CD14-positive monocyte (primary cell): ENCODE results near the gene ACTRT2. TPM values are rescaled to one million over a fixed set of nuclear protein-coding genes. Genes with fewer than 3 reads are reported as not detected.

Experiments
- DNase-seq, 3 donors: peaks; one replicate each; pipeline ENCODE4 v3.0.0-alpha.2; 2011 to 2022
- H2AFZ ChIP-seq: 2 replicates; pipeline ENCODE4 v1.6.0; 2012; ENCODE audit warnings: mild to moderate bottlenecking, low read depth, low read length, inconsistent platforms; ENCODE audit not compliant: insufficient read depth, poor library complexity, severe bottlenecking
- H3K27ac ChIP-seq, 2 donors: 1 replicate in 1 of 2; 2 replicates in 1 of 2; pipeline ENCODE4 v1.5.1; 2012 to 2013; ENCODE audit warnings: low read length in 2 of 2, control low read depth in 1 of 2, inconsistent platforms in 1 of 2, low read depth in 1 of 2, mild to moderate bottlenecking in 1 of 2
- H3K27me3 ChIP-seq, 2 donors: one replicate each; pipeline versions ENCODE4 v1.6.0 to v1.6.1; 2011 to 2013; ENCODE audit warnings: low read length in 2 of 2; ENCODE audit not compliant: control insufficient read depth in 2 of 2, insufficient read depth in 2 of 2
- H3K36me3 ChIP-seq, 2 donors: replicated peaks in 1 of 2; 1 replicate in 1 of 2; 2 replicates in 1 of 2; pipeline versions ENCODE4 v1.5.1 to v1.6.1; 2012 to 2013; ENCODE audit warnings: low read length in 2 of 2, control low read depth in 1 of 2, inconsistent platforms in 1 of 2, mild to moderate bottlenecking in 1 of 2; ENCODE audit not compliant: insufficient read depth in 2 of 2, control insufficient read depth in 1 of 2
- H3K4me1 ChIP-seq, 2 donors: 1 replicate in 1 of 2; 2 replicates in 1 of 2; pipeline versions ENCODE4 v1.5.1 to v1.6.1; 2012 to 2013; ENCODE audit warnings: low read length in 2 of 2, control low read depth in 1 of 2, inconsistent platforms in 1 of 2, mild to moderate bottlenecking in 1 of 2, moderate library complexity in 1 of 2; ENCODE audit not compliant: insufficient read depth in 2 of 2, control insufficient read depth in 1 of 2
- H3K4me2 ChIP-seq: replicated peaks from 2 replicates; pipeline ENCODE3; 2012; ENCODE audit warnings: low read length, moderate library complexity, mild to moderate bottlenecking; ENCODE audit not compliant: poor library complexity, severe bottlenecking; ENCODE audit errors: extremely low read depth
- H3K4me3 ChIP-seq, 3 experiments: fragments of 200-600 bp in 1 of 3; sonication (generic) in 1 of 3; replicated peaks in 1 of 3; 1 replicate in 2 of 3; 2 replicates in 1 of 3; pipeline ENCODE4 v1.5.1; 2011 to 2013; ENCODE audit warnings: low read length in 3 of 3, mild to moderate bottlenecking in 3 of 3, control low read depth in 2 of 3, low read depth in 2 of 3, inconsistent platforms in 1 of 3, moderate library complexity in 1 of 3
- H3K79me2 ChIP-seq: 2 replicates; pipeline ENCODE4 v1.6.0; 2012; ENCODE audit warnings: mild to moderate bottlenecking, control low read depth, inconsistent platforms, low read length, moderate library complexity; ENCODE audit not compliant: insufficient read depth
- H3K9ac ChIP-seq: 2 replicates; pipeline ENCODE4 v1.6.0; 2017; ENCODE audit warnings: low read length, mild to moderate bottlenecking; ENCODE audit not compliant: insufficient read depth, poor library complexity, severe bottlenecking
- H3K9me3 ChIP-seq, 2 donors: replicated peaks in 1 of 2; 1 replicate in 1 of 2; 2 replicates in 1 of 2; pipeline versions ENCODE4 v1.5.1 to v1.6.1; 2012 to 2013; ENCODE audit warnings: low read length in 2 of 2, control low read depth in 1 of 2; ENCODE audit not compliant: control insufficient read depth in 1 of 2, insufficient read depth in 1 of 2
- H4K20me1 ChIP-seq: 2 replicates; pipeline ENCODE4 v1.6.0; 2012; ENCODE audit warnings: mild to moderate bottlenecking, low read length, control low read depth, moderate library complexity; ENCODE audit not compliant: insufficient read depth
- H3K27ac Mint-ChIP-seq, 7 donors: one replicate each; pipeline ENCODE4 v1.8.0; 2020; ENCODE audit warnings: mild to moderate bottlenecking in 7 of 7, mixed read lengths in 7 of 7, moderate library complexity in 6 of 7, inconsistent platforms in 2 of 7
- H3K27me3 Mint-ChIP-seq, 3 donors: one replicate each; pipeline ENCODE4 v1.8.0; 2021 to 2022; ENCODE audit warnings: low read depth in 3 of 3, mild to moderate bottlenecking in 3 of 3, mixed read lengths in 3 of 3, moderate library complexity in 3 of 3, inconsistent platforms in 1 of 3
- H3K36me3 Mint-ChIP-seq, 2 donors: one replicate each; pipeline ENCODE4 v1.8.0; 2020; ENCODE audit warnings: mixed read lengths in 2 of 2, inconsistent platforms in 1 of 2, mild to moderate bottlenecking in 1 of 2
- H3K4me1 Mint-ChIP-seq: one replicate; pipeline ENCODE4 v1.8.0; 2020; ENCODE audit warnings: mild to moderate bottlenecking, mixed read lengths
- H3K4me3 Mint-ChIP-seq, 2 donors: one replicate each; pipeline ENCODE4 v1.8.0; 2020; ENCODE audit warnings: mild to moderate bottlenecking in 2 of 2, mixed read lengths in 2 of 2, moderate library complexity in 1 of 2
- H3K9me3 Mint-ChIP-seq, 7 donors: one replicate each; pipeline ENCODE4 v1.8.0; 2020 to 2022; ENCODE audit warnings: mixed read lengths in 7 of 7, mild to moderate bottlenecking in 6 of 7, moderate library complexity in 6 of 7, inconsistent platforms in 2 of 7
- CTCF ChIP-seq: fragments of 200-600 bp; IDR thresholded peaks from one replicate; pipeline ENCODE4 v1.8.0; 2022; ENCODE audit warnings: antibody characterized with exemption, mild to moderate bottlenecking
- WGBS: methylation state at CpG from one replicate; pipeline ENCODE4 v1.1.5; 2013; ENCODE audit warnings: missing lambda C conversion rate; ENCODE audit not compliant: insufficient coverage; 5-methylcytosine and 5-hydroxymethylcytosine counted together
- intact Hi-C, 2 donors: fragments of 100-400 bp; cut with micrococcal nuclease; formaldehyde crosslinking; loops; one replicate each; pipeline versions ENCODE4 v1.15.0 to v1.15.1; 2023
- polyA plus RNA-seq, 3 donors: library from polyadenylated mRNA; depleted of rRNA in 1 of 3; unstranded in 2 of 3; stranded (reverse) in 1 of 3; fragments of 300-500 nt in 2 of 3; fragments of >200 nt in 1 of 3; fragmentation: Illumina TruSeq in 2 of 3; gene quantifications; 1 replicate in 2 of 3; 2 replicates in 1 of 3; pipeline ENCODE4 v1.2.3, GENCODE V29; 2012 to 2021

Gene ACTRT2
- polyA plus RNA-seq, 3 donors, result not detected

DNA sequence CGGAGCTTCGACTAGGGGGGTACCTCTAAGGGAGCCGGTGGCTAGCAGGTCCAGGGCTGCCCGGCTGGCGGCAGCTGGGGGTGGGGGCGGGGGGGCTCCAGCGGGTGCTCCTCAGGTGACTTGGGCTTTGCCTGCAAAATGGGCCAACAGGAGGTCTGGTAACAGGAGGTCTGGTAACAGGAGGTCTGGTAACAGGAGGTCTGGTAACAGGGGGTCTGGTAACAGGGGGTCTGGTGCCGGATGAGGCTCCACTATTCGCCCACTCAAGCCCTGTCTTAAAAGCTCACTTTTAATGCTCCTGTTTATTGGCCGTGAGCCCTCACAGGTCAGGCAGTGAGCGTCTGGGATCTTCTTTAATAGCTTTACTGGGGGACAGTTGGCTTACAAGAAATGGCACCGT lies 40.4 kb upstream of the ACTRT2 start:
- no peak overlapping the region for H3K4me2 ChIP-seq
- Mint-ChIP-seq H3K4me1 (no peaks in the 10 kb centered on the region), H3K36me3 (no peaks in the 10 kb centered on the region), H3K27ac (no peak overlapping the region), H3K4me3 (no peak overlapping the region), H3K9me3 (no peaks in the 10 kb centered on the region), H3K27me3 (peaks cover 0 to under 1% (median 0%) of the 10 kb centered on the region in 3 donors)
- no peak overlapping the region for H3K9ac ChIP-seq
- no peak overlapping the region for H3K27ac ChIP-seq
- no peak overlapping the region for H3K4me3 ChIP-seq
- 84% methylated on average over 11 of the region's 12 CpGs for WGBS
- no peak for DNase-seq
- no peaks in the 10 kb centered on the region for H3K4me1 ChIP-seq
- H3K36me3 ChIP-seq, result no peaks in the 10 kb centered on the region
- intact Hi-C loops, result no loop called here
- no peak for TF ChIP-seq CTCF
- H4K20me1 ChIP-seq, result no peaks in the 10 kb centered on the region
- no peaks in the 10 kb centered on the region for H3K79me2 ChIP-seq
- no peak overlapping the region for H2AFZ ChIP-seq
- H3K9me3 ChIP-seq, result no peaks in the 10 kb centered on the region
- H3K27me3 ChIP-seq, result no peaks in the 10 kb centered on the region

GRCh38 chr1:2981388-2981787 lies 39.9 kb upstream of the ACTRT2 start:
- H3K4me1 Mint-ChIP-seq, result no peaks in the 10 kb centered on the region
- Histone ChIP-seq H3K9ac (no peak overlapping the region), H2AFZ (no peak overlapping the region), H3K4me3 (no peak overlapping the region), H3K9me3 (no peaks in the 10 kb centered on the region), H3K27ac (no peak overlapping the region), H4K20me1 (no peaks in the 10 kb centered on the region), H3K79me2 (no peaks in the 10 kb centered on the region), H3K4me1 (no peaks in the 10 kb centered on the region), H3K27me3 (no peaks in the 10 kb centered on the region), H3K4me2 (no peak overlapping the region), H3K36me3 (no peaks in the 10 kb centered on the region)
- WGBS, result 67% methylated on average over 3 of the region's 7 CpGs
- no peaks in the 10 kb centered on the region for H3K36me3 Mint-ChIP-seq
- peaks cover 0 to 2% (median 1%) of the 10 kb centered on the region in 3 donors for H3K27me3 Mint-ChIP-seq
- no peak for DNase-seq
- TF ChIP-seq CTCF, result no peak
- H3K27ac Mint-ChIP-seq, result no peak overlapping the region
- H3K9me3 Mint-ChIP-seq, result no peaks in the 10 kb centered on the region
- intact Hi-C loops, result no loop called here
- H3K4me3 Mint-ChIP-seq, result no peak overlapping the region
